ENCODE measurements around the gene PDHX. TPM values are rescaled to one million over a fixed set of nuclear protein-coding genes. Genes with fewer than 3 reads are reported as not detected.

The PDHX gene
- total and polyA plus RNA-seq, 10 of the 15 experiments (the other 5 are each of a cell fraction or from before 2014, with no cell fraction given), result 14.5 to 41.9 (median 28.0) TPM

GRCh38 chr11:35042913-35043312, 126.5 kb downstream of the PDHX start:
- Histone ChIP-seq H3K4me1 (ENCODE audit: control insufficient read depth, insufficient read depth, low read length) (peaks cover 21% of the 10 kb centered on the region), H3K36me3 (ENCODE audit: control insufficient read depth in 2 of 2, insufficient read depth in 2 of 2, low read length in 1 of 2) (no peaks in the 10 kb centered on the region), H3K9me3 (replicated peaks; ENCODE audit: control insufficient read depth, insufficient read depth, low read length) (peaks cover 5% of the 10 kb centered on the region; the same call in 2 of the 3 replicates), H3K27ac (ENCODE audit: control insufficient read depth, insufficient read depth) (no peak overlapping the region), H3K4me2 (ENCODE audit: control insufficient read depth, insufficient read depth) (no peak overlapping the region), H3K9ac (ENCODE audit: control insufficient read depth, insufficient read depth, low read length) (no peak overlapping the region), H2AFZ (ENCODE audit: control insufficient read depth, low read depth, low read length) (no peak overlapping the region), H3K79me2 (ENCODE audit: control insufficient read depth, insufficient read depth, low read length) (no peaks in the 10 kb centered on the region), H3K4me3 (no peak overlapping the region), H3K27me3 (replicated peaks in 1 of 2; ENCODE audit: control insufficient read depth in 2 of 2, insufficient read depth in 2 of 2, low read length in 1 of 2) (no peaks in the 10 kb centered on the region), H4K20me1 (ENCODE audit: control insufficient read depth, insufficient read depth) (no peaks in the 10 kb centered on the region)
- CTCF ChIA-PET, result no interaction called here
- 100% methylated on average over 3 of the region's 3 CpGs for WGBS (ENCODE audit: insufficient coverage, insufficient replicate concordance, low lambda C conversion rate, missing lambda C conversion rate)
- RAD21 ChIA-PET (ENCODE audit: unreplicated experiment), result interaction anchor here (1.6 kb wide), 1 partner anchor 104 kb away, joined by 3 read pairs; no protein-coding TSS in a partner anchor
- intact Hi-C loops (cut with micrococcal nuclease; ENCODE audit: unreplicated experiment) (no loop called here), in situ Hi-C loops (cut with MboI) (no loop called here)
- no peak for DNase-seq (ENCODE audit: low read depth, low spot score)
- no peak for FAIRE-seq
- BruUV-seq (replicated peaks), result no TSS peak
- POLR2A ChIA-PET, result no interaction called here
- SMC1A ChIA-PET (ENCODE audit: uncharacterized antibody, unreplicated experiment), result interaction anchor here (1.5 to 2.9 kb wide), 5 partner anchors 13 to 84 kb away, joined by 3 to 15 read pairs (median 13); no protein-coding TSS in a partner anchor
- no peak for TF ChIP-seq ZNF622 (IDR thresholded peaks at IDR 0.05)
- TF ChIP-seq SMAD1 (IDR thresholded peaks at IDR 0.05; ENCODE audit: low read depth, partially characterized antibody), result no peak
- TF ChIP-seq ASH2L (IDR thresholded peaks at IDR 0.05; ENCODE audit: borderline replicate concordance, low read depth), result no peak
- TF ChIP-seq MLLT1 (IDR thresholded peaks at IDR 0.05), result no peak
- TF ChIP-seq ZBTB40 (IDR thresholded peaks at IDR 0.05; ENCODE audit: borderline replicate concordance), result no peak
- no peak for TF ChIP-seq TBL1XR1 (IDR thresholded peaks at IDR 0.05; ENCODE audit: low read depth, low read length)
- no peak for TF ChIP-seq NRF1 (conservative IDR thresholded peaks at IDR 0.05; ENCODE audit: low read depth, low read length)
- TF ChIP-seq REST (IDR thresholded peaks at IDR 0.05; ENCODE audit: low read depth, low read length), result no peak
- no peak for TF ChIP-seq SP1 (IDR thresholded peaks at IDR 0.05; ENCODE audit: low read depth, low read length)
- no peak for TF ChIP-seq PAX8 (IDR thresholded peaks at IDR 0.05)
- no peak for TF ChIP-seq HCFC1 (IDR thresholded peaks at IDR 0.05; ENCODE audit: low read length)
- no peak for ATAC-seq

All from GM12878 (cell line).